ENCODE measurements around the gene DAB2IP. TPM values are rescaled to one million over a fixed set of nuclear protein-coding genes. Genes with fewer than 3 reads are reported as not detected.
"Not testable (repeated sequence)": the region's sequence is repeated elsewhere in the genome, so short reads cannot be mapped to it uniquely, and the experiment has no call there.

Gene DAB2IP
- polyA plus RNA-seq, 4 donors: 37.4 to 50.8 (median 44.4) TPM

DNA sequence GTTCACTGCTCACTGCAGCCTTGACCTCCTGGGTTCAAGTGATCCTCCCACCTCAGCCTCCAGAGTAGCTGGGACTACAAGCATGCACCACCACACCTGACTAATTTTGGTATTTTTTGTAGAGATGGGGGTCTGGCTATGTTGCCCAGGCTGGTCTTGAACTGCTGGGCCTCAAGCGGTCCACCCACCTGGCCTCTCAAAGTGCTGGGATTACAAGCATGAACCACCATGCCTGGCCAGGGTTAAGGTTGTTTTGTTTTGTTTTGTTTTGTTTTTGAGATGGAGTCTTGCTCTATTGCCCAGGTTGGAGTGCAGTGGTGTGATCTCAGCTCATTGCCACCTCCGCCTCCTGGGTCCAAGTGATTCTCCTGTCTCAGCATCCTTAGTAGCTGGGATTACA lies 28.0 kb upstream of the DAB2IP start:
- DNase-seq (ENCODE audit: low read depth in 4 of 4, low spot score in 3 of 4): not testable (repeated sequence)

DNA sequence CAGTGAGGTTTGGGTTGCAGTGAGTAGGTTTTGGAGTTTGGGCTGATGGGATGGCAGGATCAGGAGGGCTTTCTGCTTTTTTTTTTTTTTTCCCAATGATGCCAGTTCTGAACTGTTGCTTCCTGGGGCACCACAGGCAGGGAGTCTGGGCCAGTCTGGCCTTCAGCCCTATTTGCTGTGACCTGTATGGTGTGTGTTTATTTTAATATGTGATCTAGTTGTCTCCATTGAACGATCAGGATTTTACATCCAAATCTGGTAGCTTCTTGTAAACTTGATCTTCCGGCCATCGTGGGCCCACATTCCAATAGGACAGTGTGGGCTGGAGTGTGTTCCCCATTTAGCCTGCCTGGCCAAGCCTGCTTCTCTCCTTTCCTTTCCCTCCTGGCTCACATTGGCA lies 25.8 kb upstream of the DAB2IP start:
- no peak for DNase-seq (ENCODE audit: low read depth in 4 of 4, low spot score in 3 of 4)

DNA sequence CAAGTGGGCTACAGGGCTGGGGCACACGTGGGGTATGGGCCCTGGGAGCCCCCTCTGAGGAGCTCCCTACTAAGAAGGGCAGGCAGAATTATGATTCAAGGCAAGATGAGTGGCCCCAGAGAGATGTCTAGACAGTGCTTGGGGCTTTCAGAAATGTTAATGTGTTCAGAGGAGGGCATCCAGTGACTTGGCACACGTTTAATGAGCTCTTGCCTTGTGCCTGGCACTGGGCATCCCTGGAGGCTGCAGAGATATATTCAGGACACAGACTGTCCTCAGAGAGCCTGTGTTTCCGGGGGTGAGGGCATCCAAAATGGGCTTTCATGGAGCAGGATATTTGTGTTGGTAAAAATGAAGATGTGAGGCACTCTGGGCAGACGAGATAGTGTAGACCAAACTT lies 25.4 kb upstream of the DAB2IP start:
- no peak for DNase-seq (ENCODE audit: low read depth in 4 of 4, low spot score in 3 of 4)

DNA sequence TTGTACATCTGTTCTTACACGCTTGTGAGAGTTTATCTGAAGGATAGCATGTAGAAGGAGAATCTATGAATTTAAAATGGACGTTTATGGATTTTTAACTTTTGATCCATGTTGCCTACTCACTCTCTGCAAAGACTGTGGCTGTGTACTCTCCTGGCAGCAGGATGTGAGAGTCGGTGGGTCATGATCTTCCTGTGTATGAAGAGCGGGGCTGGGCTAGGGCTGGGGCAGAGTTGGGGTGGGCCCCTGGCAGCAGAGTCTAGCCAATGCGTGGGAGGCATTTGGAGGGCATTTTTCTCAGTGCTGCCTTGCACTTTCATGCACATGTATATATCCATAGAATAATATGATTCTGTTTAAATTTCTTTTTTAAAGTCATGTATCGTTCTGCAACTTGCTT lies 24.0 kb upstream of the DAB2IP start:
- DNase-seq (ENCODE audit: low read depth in 4 of 4, low spot score in 3 of 4): no peak

DNA sequence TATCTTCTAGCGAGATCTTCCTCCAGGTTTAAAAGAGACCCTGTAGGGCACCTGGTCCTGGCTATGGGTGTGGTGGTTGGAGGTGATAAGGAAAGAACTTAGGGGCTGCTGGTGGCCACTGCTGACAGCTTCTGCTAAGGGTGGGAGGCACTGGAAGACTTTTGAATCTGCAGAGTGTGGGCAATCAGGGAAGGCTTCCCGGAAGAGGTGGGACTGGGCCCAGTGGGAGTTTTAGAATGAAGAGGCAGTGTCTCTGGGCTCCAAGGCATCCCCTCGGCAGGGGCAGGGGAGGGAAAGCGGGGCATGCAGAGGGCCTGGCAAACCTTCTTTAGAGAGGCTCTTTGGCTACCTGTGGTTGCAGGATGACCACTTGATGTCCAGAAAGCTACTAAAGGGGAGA lies 23.0 kb upstream of the DAB2IP start:
- no peak for DNase-seq (ENCODE audit: low read depth in 4 of 4, low spot score in 3 of 4)

DNA sequence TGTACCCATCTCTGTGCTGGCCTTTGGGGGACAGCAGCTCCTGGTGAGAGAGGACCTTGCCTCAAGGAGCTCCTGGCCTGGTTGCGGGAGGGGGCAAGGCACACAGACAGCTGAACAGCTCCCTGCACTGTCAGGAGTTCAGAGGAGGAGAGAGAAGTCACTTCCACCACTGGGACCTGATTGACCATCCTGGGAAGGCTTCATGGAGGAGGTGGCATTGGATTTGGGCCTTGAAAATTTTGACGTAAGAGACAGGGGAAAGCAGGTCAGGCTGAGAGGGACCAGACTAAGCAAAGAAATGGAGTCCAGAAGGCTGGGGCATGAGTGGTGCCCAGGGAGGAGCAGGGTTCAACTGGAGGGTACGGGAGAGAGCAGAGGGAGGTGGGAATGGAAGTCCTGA lies 20.3 kb upstream of the DAB2IP start:
- no peak for DNase-seq (ENCODE audit: low read depth in 4 of 4, low spot score in 3 of 4)

DNA sequence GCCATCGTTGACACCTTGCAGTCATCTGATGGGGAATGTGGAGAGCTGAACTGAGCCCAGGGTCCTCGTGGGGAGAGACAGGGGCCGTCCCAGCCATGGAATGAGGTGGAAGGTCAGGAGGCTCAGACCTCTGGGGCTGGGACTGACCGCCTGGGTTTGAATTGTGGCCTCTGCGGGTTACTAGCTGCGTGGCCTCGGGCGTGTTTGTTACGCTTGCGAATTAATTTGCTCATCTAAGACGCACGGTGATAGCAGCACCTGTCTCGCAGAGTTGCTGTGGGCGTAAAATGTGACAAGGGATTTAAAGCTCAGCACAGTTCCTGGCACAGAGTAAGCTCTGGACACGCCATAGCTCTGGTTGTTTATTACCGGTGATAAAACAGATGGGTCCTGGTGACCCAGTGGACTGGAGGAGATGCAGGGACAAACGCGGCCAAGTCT lies 19.4 kb upstream of the DAB2IP start:
- DNase-seq (ENCODE audit: low read depth in 4 of 4, low spot score in 3 of 4): no peak

DNA sequence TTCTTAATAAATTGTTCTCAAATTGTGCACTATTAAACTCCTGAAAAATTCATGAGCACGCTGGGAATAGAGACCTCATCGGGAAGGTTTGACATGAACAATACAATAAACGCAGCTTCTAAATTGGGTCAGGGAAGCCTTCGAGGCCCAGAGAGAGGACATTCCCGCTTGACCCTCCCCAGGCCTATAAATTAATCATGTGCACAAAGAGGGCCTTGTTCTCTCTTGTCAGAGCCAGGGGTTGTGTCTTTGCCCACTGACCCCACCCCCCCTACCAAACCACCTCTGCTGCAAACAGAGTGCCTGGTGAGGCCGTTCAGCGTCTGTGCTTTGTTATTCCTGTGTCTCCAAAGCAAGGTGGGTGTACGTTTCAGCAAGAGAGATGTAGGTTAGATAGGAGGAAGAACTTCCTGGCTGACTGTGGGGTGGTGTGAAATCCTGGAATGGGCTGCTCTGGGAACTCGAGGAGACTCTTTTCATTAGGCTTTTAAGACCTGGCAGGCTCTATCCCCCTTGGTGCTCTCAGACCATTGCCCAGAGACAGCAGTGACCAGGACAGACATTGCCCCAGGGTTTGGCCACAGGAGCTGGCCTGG lies 18.2 kb upstream of the DAB2IP start:
- DNase-seq (ENCODE audit: low read depth in 4 of 4, low spot score in 3 of 4): no peak

DNA sequence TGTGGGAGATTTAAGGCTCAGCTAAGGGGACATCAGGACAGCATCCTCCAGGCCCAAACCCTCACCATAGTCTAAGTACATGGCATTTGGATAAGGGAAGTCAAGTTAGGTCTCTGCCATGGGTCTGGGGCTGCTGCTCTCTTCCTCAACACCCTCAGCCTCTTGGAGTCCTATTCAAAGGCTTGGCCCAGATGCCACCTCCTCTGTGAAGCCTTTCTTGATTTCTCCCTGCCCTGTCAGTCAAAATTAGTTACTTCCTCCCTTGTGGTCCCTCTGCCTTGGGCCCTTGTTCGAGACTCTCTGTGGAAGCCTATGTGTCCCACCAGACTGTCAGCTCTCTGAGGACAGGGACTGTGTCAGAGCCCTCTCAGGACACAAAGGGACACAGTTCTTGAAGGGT lies 17.7 kb upstream of the DAB2IP start:
- DNase-seq (ENCODE audit: low read depth in 4 of 4, low spot score in 3 of 4): no peak

DNA sequence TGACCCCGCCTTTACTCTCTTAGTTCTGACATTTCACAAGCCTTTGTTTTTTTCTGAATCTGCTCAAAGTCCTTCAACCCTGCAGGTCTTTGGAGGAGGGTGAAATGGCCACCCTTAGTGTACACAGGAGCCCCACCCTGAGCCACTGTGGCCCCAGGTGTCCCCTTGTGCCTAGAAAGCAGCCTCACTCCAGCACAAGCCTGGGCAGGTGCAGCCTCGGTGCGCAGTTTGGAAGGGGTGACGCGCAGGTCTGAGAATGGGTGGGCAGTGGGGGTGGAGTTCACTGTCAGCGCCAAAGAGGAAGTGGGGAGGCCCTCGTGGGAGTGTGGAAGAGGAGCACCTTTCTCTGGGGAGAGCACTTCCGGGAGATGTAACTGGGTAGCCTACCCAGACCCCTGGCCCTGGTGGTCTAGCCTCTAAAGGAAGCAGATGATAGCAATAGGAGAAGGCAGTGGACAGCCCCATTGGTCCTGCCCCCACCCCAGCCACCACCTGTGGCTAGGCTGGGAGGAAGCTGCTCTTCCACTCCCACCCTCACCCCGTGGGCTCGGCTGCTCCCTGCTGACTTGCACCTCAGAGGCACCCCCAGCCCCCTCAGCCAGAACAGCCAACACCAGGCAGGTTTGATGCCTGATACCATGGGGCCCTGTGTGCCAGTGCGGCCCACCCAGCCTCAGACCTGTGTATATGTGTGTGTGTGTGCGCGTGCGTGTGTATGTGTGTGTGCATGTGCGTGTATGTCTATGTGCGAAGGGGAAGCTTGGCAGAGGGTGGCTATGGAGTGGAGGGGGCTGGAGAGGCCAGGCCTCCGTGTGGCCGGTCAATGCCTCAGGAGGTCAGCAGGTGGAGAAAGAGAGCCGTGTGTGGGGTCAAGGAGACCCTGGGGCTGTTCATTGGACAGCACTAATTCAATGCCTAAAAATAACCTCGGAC lies 16.8 kb upstream of the DAB2IP start:
- DNase-seq (ENCODE audit: low read depth in 4 of 4, low spot score in 3 of 4): no peak

DNA sequence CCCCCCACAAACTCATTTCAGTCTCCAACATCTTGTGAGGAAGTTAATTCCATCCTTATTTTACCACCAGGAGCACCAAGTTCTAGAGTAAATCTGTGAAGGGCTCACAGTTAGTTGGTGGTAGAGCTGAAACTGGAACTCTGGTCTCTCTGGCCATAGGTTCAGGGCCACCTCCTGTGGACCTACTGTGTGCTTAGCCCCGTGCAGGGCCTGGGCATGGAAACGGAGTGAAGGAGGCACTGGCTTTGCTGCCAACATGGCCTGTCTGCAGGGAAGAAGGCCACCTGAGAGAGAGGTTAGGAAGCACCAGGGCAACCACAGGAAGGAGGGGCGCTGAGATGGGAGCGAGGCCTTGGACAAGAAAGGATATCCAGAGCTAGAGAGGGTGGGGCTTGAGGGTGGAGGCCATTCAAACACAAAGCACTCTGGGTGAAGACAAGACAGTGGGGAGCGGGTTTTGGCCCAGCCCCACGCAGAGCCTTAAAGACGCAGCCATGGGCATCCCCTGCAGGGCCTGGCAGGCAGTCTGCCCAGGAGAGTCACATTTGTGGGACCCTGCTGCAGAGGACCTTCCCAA lies 16.0 kb upstream of the DAB2IP start:
- no peak for DNase-seq (ENCODE audit: low read depth in 4 of 4, low spot score in 3 of 4)

DNA sequence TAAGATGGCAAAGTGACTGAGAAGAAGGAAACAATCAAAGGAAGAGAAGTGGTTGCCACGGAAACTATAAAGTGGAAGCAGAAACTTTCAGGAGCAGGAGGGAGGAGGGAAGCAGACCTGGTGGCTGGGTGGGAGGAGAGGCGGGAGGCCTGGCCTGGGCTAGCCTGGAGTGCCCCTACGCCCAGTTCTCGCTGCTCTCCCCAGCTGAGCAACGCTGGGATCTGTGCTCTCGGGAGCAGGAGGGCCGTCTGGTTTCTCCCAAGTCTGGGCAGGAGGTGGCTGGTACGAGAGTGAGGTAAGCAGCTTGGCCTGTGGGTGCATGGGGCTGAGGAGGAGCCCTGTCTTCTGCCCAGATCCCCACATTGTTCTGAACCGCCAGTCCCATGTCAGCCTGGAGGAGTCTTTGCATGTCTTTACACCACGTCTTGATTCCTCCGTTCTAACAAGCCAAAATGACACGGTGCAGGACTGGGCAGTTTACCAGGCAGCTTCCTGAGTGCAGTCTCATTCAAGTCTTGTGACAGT lies 15.0 kb upstream of the DAB2IP start:
- no peak for DNase-seq (ENCODE audit: low read depth in 4 of 4, low spot score in 3 of 4)

DNA sequence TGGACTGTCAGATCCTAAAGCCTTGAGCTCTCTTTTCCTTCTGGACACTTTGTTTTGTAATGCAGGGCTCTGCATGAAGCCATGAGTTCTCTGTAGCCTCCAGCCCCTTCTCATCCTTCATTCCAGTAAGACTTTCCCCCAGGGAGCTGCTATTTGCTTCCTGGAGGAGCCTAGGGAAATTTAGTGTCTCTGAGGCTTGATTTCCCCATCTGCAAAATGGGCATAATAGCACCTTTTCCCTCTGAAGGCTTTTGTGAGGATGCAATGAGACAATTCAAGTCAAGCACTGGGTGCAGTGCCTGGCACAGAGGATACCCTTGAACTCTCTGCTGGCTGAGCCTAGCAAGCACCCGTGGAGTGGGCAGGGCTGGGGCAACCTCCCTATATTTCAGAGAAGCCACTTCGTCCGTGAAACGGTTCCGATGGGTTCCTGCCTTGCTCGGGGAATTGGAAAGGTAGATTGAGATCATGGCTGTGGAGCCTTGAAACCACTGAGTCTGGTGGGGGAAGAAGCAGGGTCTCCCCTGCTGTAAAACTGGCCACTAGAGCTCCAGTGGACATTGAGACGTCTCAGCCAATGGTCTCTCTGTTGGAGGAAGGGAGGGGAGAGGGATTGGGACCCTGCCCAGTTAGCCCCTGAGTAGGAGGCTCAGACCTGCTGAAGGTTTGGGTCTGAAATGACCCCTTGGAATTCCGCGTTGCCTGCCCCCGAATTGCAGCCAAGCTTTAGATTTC lies 14.3 kb upstream of the DAB2IP start:
- DNase-seq (ENCODE audit: low read depth in 4 of 4, low spot score in 3 of 4): no peak

DNA sequence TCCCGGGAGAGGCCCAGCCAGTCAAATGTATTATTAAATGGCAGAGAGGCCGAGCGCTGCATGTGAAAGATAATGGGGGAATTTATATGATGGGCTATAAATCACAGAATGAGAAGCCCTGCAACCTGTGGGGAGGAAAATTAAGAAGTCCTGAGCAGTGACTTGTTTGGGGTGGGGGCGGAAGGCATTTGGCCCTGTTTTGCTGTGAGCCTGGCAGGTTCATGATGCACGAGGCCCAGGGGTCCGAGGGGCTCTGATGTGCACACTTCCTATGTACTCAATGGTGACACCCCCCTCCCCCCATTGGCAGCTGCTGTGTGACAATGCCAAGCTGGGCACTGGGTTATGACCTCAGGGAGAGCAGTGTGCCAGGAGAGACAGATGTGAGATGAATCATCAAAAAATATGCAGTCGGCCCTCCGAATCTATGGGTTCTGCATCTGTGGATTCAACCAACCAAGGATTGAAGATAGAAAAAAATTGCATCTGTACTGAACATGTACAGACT lies 13.7 kb upstream of the DAB2IP start:
- no peak for DNase-seq (ENCODE audit: low read depth in 4 of 4, low spot score in 3 of 4)

DNA sequence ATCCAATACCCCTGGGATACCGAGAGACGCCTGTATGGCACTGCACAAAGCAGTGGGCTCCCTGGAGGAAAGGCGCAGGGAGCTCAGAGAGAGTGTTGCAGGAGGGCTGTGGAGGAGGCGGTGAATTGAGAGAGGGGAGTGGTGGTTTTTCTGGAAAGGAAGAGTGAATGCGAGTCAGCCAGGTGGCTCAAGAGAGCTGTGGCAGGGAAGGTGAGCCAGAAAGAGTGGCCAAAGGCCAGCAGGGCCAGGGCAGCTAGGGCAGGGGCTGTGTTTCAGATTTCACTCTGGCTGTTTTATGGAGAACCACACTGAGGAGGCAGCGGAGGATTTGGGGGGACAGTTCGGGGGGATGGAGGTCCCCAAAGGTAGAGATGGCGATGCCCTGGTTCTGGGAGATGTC lies 13.0 kb upstream of the DAB2IP start:
- no peak for DNase-seq (ENCODE audit: low read depth in 4 of 4, low spot score in 3 of 4)

DNA sequence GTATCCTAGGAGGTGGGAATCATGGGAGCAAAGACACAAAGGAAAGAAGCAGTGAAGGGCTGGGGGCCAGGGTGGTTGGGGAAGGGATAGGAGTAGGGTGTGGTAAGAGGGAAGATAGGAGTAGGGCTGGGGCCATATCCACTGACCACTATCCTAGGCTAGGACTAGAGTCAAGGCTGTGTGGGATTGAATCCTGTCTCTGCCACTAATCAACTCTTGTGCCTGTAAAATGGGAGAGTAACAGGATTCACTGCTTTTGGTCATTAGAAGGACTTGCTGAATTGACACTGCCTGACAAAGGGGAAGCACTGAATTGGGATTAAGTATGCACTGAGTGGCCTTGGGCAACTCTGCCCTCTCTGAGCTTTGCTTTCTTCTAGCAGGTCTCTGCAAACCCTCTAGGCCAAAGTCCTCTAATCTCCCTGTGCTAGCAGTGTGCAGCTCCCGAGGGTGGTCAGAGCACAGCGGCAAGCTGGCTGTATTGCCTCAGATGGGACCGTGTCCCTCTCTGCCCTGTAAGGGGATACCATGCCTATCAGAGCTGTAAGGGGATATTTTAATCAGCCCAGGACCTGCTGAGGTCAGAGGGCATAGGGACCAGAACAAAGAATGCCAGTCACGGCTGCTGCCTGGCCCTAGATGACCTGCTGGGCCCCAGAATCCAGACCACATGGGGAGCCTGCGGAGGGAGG lies 12.4 kb upstream of the DAB2IP start:
- DNase-seq (ENCODE audit: low read depth in 4 of 4, low spot score in 3 of 4): no peak

DNA sequence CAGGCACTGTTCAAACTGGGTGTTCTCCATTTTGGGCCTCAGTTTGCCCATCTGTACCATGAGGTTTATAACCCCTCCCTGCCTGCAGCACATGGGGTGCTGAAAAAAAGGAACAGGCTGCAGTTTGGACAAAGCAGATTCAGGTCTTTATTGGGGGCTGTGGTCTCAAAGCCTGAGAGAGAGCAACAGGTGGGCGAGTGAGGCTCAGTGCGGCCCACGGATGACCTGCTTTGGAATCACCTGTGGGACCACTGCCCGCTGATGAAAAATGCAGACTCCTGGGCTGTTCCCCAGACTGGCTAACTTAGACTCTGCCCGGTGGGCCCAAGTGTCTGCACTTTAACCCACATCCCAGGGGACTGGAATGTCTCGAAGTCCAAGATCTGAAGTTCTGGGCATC lies 11.8 kb upstream of the DAB2IP start:
- no peak for DNase-seq (ENCODE audit: low read depth in 4 of 4, low spot score in 3 of 4)

DNA sequence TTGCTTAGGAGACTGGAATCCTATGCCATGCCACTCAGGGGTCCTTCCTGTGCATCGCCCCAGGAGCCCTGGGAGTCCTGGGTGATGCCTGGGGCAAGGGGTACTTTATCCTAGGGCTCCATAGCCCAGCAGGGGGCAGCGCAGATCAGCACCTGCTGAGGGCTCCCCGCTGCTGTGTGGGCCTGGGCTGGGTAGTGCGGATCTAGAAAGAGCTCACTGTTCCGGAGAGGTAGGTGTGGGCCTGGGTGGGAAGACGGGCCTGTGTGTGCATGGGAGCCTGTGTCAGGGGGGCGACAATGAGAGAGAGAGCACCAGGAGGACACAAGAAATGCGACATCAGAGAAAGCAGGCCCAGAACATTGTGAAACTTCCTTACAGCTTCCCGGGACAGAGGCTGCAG lies 11.4 kb upstream of the DAB2IP start:
- DNase-seq (ENCODE audit: low read depth in 4 of 4, low spot score in 3 of 4): no peak

DNA sequence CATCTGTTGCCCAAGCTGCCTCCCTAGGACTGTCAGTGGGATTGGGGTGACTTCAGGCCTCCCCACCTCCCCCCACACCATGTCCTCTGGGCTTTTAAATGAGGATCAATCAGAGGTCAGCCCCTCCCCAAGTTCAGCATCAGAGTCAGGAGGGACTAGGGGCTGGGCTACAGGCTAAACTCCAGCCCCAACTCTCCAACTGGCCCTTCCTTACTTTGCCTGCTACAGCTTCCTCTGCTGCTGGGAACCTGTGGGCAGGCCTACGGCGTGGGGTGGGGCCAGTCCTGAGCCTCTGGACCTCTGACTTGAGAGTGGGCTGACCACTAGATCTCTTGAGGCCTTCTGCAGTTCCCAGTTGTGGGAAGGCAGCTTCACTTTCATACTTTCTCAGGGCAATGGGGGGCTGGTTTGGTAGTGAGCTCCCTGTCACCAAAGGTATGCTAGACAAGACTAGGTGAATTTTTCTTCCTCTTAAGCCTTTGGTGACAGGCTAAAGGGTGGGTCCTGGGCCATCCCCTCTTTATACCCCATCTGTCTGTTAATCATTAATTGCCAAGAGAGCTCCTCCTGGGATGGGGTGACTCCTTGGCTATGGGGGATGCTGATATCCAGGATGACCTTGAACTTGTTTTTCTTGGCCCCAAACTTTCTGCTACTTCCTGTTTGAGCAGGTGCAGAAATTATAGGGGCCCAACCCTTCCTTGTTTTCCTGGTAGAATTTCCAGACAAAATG lies 10.8 kb upstream of the DAB2IP start:
- no peak for DNase-seq (ENCODE audit: low read depth in 4 of 4, low spot score in 3 of 4)

DNA sequence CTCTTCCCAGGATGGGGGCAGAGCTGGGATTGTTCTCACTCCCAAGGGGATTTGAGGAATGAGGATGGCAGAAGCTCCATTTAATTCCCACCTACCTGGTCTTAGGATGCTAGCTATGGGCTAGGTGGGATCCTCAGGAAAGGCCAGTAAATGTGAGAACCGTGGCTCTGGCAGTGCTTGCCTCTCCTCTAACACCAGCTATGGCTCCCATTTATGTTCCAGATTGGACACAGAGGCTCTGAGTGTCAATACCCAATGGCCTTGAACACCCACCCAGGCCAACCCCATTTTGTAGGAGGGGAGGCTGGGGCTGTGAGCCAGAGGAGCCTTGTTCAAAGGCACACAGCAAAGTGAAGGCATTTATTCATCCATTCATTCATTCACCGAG lies 10.2 kb upstream of the DAB2IP start:
- DNase-seq (ENCODE audit: low read depth in 4 of 4, low spot score in 3 of 4): no peak

Data from right renal pelvis (tissue), 4 donors.